Tibial artery (tissue), 4 donors: ENCODE measurements around the gene ANKRD53.

Experiments used
- DNase-seq, 2 donors: peaks; one replicate each; pipeline ENCODE4 v3.0.0-alpha.2; 2019
- H3K27ac ChIP-seq, 2 donors: fragments of 200-600 bp; sonication (generic) in 1 of 2; 1 replicate in 1 of 2; 2 replicates in 1 of 2; pipeline ENCODE4 v1.5.1; 2018 to 2019; ENCODE audit warnings: mild to moderate bottlenecking in 1 of 2
- H3K27me3 ChIP-seq, 2 donors: fragments of 200-600 bp; sonication (generic) in 1 of 2; one replicate each; pipeline versions ENCODE4 v1.5.1 to v1.6.0; 2016 to 2019
- H3K36me3 ChIP-seq, 3 donors: fragments of 200-600 bp; sonication (generic) in 2 of 3; one replicate each; pipeline ENCODE4 v1.5.1; 2016 to 2019; ENCODE audit warnings: mild to moderate bottlenecking in 2 of 3
- H3K4me1 ChIP-seq, 4 donors: fragments of 200-600 bp; sonication (generic) in 2 of 4; 1 replicate in 3 of 4; 2 replicates in 1 of 4; pipeline ENCODE4 v1.5.1; 2016 to 2019
- H3K4me3 ChIP-seq, 2 donors: fragments of 200-600 bp; sonication (generic) in 1 of 2; 1 replicate in 1 of 2; 2 replicates in 1 of 2; pipeline ENCODE4 v1.5.1; 2018 to 2019; ENCODE audit warnings: mild to moderate bottlenecking in 2 of 2
- H3K9me3 ChIP-seq, 3 donors: fragments of 200-600 bp; sonication (generic) in 1 of 3; one replicate each; pipeline ENCODE4 v1.5.1; 2016 to 2019
- intact Hi-C: fragments of 100-400 bp; cut with DNase I; formaldehyde crosslinking; loops from one replicate; pipeline ENCODE4 v1.15.0; 2023; ENCODE audit warnings: low total_unique reads
- TF ChIP-seq, protein P1 (sequence below), 2 experiments: fragments of 200-600 bp in 1 of 2; fragments of 450-650 bp in 1 of 2; IDR thresholded peaks; one replicate each; pipeline ENCODE4 v1.5.1; 2017 to 2019; ENCODE audit warnings: antibody characterized with exemption in 2 of 2, mild to moderate bottlenecking in 1 of 2, moderate library complexity in 1 of 2

The ANKRD53 gene

DNA sequence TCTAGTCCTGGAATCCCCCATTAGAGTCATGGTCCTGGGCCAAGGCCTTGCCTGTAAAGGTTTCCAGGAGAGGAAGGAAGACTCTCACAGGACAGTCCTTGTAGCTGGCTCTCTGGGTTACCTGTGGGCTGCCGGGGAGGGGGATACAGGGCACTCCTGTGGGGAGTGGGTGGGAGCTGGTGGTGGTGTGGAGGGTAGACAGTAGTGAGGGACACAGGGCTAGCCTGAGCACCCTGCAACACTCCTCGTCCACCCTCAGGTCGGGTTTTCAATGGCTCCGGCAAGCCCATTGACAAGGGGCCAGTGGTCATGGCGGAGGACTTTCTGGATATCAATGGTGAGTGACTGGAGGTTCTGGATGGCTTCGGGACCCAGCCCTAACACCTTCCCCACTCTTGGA, 19.7 kb upstream of the ANKRD53 start:
- Histone ChIP-seq H3K4me3 (no peak overlapping the region), H3K4me1 (no peaks in the 10 kb centered on the region), H3K9me3 (no peaks in the 10 kb centered on the region), H3K27ac (no peak overlapping the region), H3K36me3 (no peaks in the 10 kb centered on the region), H3K27me3 (peaks cover 0 to 35% of the 10 kb centered on the region in 2 donors)
- TF ChIP-seq, protein P1, sequence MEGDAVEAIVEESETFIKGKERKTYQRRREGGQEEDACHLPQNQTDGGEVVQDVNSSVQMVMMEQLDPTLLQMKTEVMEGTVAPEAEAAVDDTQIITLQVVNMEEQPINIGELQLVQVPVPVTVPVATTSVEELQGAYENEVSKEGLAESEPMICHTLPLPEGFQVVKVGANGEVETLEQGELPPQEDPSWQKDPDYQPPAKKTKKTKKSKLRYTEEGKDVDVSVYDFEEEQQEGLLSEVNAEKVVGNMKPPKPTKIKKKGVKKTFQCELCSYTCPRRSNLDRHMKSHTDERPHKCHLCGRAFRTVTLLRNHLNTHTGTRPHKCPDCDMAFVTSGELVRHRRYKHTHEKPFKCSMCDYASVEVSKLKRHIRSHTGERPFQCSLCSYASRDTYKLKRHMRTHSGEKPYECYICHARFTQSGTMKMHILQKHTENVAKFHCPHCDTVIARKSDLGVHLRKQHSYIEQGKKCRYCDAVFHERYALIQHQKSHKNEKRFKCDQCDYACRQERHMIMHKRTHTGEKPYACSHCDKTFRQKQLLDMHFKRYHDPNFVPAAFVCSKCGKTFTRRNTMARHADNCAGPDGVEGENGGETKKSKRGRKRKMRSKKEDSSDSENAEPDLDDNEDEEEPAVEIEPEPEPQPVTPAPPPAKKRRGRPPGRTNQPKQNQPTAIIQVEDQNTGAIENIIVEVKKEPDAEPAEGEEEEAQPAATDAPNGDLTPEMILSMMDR (IDR thresholded peaks at IDR 0.05) = no peak
- DNase-seq = peak; percentile 9 to 42
- intact Hi-C loops = no loop called here

DNA sequence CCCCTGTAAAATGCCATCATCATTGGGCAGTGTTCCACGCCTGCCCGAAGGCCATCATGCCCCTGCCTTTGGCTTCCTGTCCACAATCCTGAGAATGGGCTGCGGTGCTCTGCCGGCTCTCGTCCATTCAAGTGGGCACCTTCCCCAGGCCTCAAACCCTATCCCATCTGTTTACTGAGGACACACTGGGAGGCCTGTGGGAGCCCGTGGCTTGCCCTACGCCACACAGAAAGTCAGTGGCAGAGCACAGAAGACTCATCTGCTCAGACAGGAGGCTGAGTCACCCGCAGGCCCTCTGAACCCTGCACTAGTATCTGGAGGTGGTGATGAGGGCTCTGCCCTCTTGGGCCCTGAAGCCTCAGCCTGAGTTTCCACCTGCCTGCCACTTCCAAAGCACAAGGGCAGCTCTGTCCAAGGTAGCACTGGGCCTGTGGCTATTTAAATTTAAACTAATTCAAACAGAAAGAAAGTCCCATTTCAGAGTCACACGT, 19.1 kb upstream of the ANKRD53 start:
- peak in 1 of 2 donors; percentile 5 for DNase-seq
- Histone ChIP-seq H3K27me3 (peaks cover 0 to 38% of the 10 kb centered on the region in 2 donors), H3K36me3 (no peaks in the 10 kb centered on the region), H3K9me3 (no peaks in the 10 kb centered on the region), H3K27ac (no peak overlapping the region), H3K4me3 (no peak overlapping the region), H3K4me1 (no peaks in the 10 kb centered on the region)
- intact Hi-C loops = no loop called here
- TF ChIP-seq, protein P1 (IDR thresholded peaks at IDR 0.05) = no peak

GRCh38 chr2:70959851-70960832, 18.3 kb upstream of the ANKRD53 start:
- no peaks in the 10 kb centered on the region for H3K36me3 ChIP-seq
- peaks cover 0 to 8% (median 3%) of the 10 kb centered on the region in 4 donors for H3K4me1 ChIP-seq
- H3K27ac ChIP-seq = no peak overlapping the region
- TF ChIP-seq, protein P1 (IDR thresholded peaks at IDR 0.05) = no peak
- H3K27me3 ChIP-seq = peaks cover 0 to 47% of the 10 kb centered on the region in 2 donors
- no peak overlapping the region for H3K4me3 ChIP-seq
- peak; percentile 14 to 51 for DNase-seq
- intact Hi-C loops = loop anchor here (5.0 kb wide), 1 partner anchor 42 kb away; no protein-coding TSS in a partner anchor
- no peaks in the 10 kb centered on the region for H3K9me3 ChIP-seq

DNA sequence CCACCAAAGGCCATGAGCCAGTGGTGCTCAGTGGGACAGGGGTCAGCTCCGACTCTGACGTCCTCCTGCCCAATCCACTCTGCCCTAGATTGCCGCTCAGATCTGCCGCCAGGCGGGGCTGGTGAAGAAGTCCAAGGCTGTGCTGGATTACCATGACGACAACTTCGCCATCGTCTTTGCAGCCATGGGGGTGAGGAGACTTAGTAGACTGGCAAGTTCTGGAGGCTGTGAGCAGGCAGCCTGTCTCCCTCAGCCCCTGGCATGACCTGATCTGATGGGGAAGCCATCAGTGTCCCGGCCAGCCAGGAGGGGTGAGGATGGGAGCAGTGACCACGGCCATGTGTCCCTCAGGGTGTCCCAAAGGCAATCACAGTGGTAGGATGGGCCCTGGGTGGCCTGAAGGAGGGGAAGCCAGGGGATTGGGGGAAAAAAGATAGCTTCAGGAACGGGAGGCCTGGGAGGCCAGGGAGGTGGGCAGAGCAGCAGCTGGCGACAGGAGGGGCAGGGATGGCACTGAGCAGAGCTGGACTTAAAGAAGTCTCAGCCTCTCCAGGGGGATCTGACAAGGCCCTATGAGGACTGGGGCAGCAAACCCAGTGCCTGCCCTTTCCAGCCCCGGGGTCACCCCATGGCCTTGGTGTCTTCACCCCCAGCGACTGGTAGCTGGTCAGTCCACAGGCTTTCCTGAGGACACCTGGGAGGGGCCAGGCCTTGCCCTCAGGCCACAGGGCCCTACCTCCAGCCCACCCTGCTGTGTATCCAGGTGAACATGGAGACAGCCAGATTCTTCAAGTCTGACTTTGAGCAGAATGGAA, 17.4 kb upstream of the ANKRD53 start:
- Histone ChIP-seq H3K9me3 (no peaks in the 10 kb centered on the region), H3K4me1 (peaks cover 0 to 11% (median 5%) of the 10 kb centered on the region in 4 donors), H3K27me3 (peaks cover 0 to 47% of the 10 kb centered on the region in 2 donors), H3K4me3 (no peak overlapping the region), H3K27ac (no peak overlapping the region), H3K36me3 (no peaks in the 10 kb centered on the region)
- TF ChIP-seq, protein P1 (IDR thresholded peaks at IDR 0.05) = no peak
- intact Hi-C loops = loop anchor here (5.0 kb wide), 1 partner anchor 41 kb away; no protein-coding TSS in a partner anchor
- peak; percentile 10 to 55 for DNase-seq

DNA sequence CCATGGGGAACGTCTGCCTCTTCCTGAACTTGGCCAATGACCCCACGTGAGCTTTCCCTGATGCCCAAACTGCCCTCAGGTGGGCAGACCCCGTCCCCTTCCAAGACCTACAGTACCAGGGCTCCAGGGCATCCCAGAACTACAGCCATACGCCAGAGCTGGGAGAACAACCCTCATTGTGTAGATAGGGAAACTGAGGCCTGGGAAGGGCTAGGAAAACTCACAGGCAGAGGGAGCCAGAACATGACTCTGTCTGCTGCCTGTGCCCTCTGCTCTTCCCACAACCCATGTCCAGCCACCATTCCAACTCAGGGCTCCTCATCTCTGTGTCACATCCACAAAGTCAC, 16.8 kb upstream of the ANKRD53 start:
- peaks cover 0 to 47% of the 10 kb centered on the region in 2 donors for H3K27me3 ChIP-seq
- no peaks in the 10 kb centered on the region for H3K36me3 ChIP-seq
- no peak overlapping the region for H3K27ac ChIP-seq
- intact Hi-C loops = loop anchor here (5.0 kb wide), 1 partner anchor 41 kb away; no protein-coding TSS in a partner anchor
- H3K9me3 ChIP-seq = no peaks in the 10 kb centered on the region
- peak in 1 of 2 donors; percentile 11 for DNase-seq
- H3K4me1 ChIP-seq = peaks cover 0 to 11% (median 5%) of the 10 kb centered on the region in 4 donors
- H3K4me3 ChIP-seq = no peak overlapping the region
- TF ChIP-seq, protein P1 (IDR thresholded peaks at IDR 0.05) = no peak
